Measurements from ENCODE around the gene ZMIZ1.

ZMIZ1 gene

GRCh38 chr10:79191951-79192676 lies 123.3 kb downstream of the ZMIZ1 start:
- DNase-seq = no peak

DNA sequence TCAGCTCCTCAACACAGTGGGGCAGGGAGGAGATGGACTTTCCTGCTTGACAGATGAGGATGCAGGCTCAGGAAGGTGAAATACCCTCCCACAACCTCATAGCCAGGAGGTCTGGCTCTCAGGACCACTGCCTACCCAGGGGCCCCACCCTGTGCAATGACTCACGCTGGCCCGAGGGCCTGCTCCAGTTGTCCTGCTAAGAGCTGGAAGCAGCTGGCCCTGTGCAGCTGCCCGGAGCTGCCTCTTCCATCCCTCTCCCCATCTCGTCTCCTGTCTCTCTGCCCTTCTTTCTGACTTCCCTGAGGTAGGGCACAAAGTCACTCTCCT lies 123.9 kb downstream of the ZMIZ1 start:
- DNase-seq = no peak

GRCh38 chr10:79193694-79194382 lies 125.1 kb downstream of the ZMIZ1 start:
- no peak for DNase-seq

DNA sequence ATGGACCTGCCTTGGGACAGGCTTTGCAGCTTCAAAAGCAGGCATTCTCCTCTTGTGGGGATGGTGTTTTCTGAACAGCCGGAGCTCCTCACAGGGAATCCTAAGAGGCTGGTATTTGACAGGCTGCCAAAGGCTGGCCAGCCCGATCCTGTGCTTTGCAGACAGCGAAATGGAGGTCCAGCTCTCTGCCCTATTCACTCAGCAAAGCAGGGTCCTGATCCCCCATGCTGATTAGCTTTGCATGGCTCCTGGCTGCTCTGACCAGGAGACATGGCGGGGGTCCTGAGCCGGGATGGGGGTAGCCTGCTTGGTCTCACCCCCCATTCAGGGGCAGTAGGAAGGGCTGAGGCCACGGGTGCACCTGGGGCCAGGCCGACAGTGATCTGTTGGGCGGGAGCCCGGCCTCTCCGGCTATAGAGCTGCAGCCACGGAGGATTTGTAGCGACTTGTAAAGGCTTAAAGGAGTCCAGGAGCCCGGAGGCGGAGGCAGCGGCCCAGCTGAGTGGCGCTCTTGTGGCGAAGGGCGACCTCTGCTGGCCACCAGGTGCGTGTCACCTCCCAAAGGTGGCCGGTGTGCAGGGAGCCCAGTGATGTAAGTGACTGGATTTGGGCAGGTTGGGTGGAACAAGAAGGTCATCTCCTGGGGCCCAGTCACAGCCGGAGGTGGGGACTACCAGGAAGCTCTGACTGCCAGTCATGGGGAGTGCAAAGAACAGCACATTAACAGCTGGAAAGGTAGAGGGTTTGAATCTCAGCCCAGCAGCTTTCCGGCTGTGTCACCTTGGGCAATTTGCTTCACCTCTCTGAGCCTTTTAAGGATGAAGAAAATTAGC lies 126.5 kb downstream of the ZMIZ1 start:
- DNase-seq = peak; percentile 72 to 81

GRCh38 chr10:79196470-79197461 lies 128.0 kb downstream of the ZMIZ1 start:
- peak; percentile 81 to 87 for DNase-seq

DNA sequence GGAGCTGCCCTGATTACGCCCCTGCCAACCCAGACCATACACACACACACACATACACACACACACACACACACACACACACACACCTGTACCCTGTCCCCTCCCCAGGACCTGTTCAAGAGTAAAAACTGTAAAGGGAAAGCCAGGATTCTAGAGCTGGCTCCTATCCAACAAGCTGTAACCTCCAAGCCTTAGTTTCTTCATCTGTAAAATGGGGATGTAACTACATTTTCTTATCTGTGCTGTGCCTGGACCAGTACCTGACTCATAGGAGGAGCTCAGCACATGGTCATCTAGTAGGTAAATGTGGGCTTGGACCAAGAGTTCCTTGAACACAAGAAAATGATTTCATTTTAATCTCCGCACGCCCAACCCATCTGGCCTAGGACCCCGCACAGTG lies 128.8 kb downstream of the ZMIZ1 start:
- DNase-seq = no peak

DNA sequence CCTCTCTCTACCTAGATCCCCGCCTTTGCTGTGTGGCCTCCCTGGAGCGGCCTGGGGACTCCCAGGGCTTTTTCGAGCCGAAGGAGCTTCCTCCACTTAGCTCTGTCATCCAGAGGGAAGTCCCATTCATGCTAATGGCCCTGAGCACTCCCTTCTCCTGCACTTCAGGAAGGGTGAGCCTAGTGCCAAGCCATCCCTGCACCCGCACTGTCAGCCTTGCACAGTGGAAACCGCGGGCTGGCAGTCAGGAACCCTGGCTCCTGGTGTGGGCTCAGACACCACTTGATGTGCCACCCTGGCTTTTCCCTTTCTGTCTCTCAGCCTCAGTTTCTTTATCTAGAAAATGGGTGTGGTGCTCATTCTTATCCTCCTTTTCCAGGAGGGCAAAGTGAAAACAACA lies 131.6 kb downstream of the ZMIZ1 start:
- DNase-seq = no peak

GRCh38 chr10:79201706-79202105 lies 132.9 kb downstream of the ZMIZ1 start:
- no peak for DNase-seq

DNA sequence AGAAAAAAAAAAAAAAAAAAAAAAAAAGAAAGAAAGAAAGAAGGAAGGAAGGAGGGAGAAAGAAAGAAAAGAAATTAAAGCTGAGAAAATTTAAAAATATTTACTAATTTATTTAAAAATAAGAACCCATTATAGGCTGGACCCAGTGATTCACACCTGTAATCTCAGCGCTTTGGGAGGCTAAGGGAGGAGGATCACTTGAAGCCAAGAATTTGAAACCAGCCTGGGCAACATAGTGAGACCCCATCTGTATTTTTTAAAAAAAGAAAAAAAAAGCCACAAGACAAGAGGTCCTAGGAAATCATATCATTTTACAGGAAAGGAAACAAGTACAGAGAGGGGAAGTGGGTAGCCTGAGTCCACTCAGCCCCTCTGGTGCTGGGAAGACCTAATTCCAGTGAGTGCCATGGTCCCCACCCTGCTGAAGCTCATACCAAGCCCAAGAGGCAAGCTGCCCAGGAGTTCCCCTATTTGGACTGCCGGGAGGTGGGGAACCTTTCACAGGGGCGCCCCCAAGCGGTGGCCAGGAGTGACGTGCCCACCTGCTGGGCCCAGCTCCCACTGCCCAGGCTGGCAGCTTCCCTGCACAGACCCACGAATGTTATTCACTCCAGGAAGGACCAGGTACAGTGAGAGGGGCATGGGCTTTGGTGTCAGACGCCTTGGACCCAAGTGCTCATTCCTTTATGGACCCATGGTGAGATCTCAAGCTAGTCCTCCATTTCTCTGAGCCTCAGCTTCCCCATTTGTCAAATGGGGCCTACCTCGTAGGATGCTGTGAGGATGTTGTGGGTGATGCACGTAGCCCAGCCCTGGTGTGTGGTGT lies 133.6 kb downstream of the ZMIZ1 start:
- DNase-seq = peak; percentile 25 to 52

DNA sequence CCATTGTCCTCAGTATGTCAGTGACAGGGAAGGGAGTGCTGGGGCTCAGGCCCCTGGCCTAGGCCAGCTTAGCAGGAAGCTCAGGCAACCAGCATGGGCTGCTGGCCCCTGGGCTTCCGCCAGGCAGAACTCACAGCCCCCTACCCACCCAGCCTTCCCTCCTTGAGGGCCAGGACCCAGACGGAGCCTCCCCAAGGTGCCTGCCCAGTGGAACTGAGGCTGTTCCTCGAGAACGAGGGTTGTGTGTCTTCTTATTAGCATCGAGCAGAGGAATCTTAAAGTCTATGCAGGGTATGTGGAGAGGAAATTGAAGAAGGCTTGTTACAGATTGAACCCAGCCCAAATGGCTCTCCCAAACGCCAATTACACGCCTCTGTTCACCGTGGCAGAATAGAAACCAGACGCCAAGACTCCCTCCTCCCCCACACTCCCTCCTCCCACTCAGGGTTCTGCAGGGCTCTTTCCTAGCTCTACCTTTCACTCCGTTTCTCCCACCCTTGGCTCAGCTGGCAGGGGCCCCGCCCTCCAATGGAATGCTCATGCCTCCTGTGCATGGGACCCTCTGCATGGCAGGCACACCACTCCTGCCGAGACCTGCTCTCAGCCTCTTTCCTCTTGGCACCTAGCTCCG lies 134.4 kb downstream of the ZMIZ1 start:
- DNase-seq = no peak

DNA sequence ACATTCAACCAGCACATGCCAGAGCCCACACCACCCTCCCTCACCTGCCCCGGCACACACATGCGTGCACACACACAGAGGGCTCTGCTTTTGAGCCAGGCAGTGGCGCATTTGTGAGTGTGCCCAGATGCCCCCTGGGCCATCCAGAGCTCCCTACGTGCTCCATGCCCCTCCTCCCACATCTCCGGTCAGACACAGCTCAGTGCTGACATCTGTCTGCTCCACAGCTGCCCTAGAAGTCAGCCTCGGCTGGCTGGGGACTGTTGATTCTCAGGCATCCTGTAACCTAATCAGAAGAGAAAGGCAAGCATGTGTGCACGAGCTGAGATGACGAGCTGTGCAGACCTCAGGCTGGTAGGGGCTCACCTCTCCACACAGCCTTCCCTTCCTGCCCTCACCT lies 135.1 kb downstream of the ZMIZ1 start:
- no peak for DNase-seq

- DNase-seq = no peak
These were observed 137.7 kb downstream of the ZMIZ1 start for GRCh38 chr10:79206300-79207095.

GRCh38 chr10:79207096-79207357 lies 138.3 kb downstream of the ZMIZ1 start:
- DNase-seq = no peak

GRCh38 chr10:79207726-79208125 lies 139.0 kb downstream of the ZMIZ1 start:
- no peak for DNase-seq

DNA sequence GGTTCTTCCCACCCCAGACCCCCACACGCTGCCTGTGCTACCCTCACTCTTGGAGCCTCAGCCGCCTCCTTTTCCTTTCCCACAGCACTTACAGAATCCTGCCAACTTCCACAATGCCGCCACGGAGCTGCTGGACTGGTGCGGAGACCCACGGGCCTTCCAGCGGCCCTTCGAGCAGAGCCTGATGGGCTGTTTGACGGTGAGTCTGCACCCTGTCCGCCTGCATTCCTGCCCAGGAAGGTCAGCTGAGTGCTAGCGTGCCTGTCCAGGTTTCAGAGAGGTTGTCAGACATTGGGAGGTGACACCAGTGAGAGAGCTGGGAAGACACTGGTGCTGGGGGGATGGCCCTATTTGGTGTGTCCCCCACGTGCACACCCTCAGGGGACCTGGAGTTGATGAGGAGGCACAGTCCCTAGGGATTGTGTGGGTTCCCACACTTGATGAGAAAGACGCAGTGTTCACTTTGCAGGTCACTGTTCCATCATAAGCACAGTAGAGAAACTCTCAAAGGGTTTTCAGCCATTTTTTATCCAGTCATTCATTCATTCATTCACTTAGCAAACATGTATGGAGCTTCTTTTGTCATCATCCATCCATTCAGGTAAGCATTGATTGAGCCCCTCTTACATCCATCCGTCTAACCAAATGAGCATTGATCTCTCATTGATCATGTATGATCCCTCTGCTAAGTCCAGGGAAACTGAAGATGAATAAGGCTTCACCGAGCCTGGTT lies 139.7 kb downstream of the ZMIZ1 start:
- no peak for DNase-seq

DNA sequence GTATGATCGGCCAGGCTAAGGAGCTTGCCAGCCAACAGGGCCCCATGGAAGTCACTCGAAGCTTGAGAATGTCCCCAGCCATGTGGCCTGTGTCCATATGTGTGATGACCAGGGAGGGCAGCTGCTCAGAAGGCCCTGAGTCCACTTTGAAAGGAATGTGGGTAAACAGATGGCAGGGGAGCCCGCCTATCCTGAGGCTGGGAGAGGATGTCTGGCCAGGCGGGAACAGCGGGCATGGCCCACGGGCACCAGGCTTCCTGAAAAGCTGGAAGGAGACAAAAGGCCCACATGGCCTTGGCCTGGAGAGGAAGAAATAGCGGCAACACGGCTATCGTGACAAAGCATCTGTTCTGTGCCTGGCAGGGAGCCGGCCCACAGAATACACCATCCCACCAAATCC lies 140.6 kb downstream of the ZMIZ1 start:
- no peak for DNase-seq

DNA sequence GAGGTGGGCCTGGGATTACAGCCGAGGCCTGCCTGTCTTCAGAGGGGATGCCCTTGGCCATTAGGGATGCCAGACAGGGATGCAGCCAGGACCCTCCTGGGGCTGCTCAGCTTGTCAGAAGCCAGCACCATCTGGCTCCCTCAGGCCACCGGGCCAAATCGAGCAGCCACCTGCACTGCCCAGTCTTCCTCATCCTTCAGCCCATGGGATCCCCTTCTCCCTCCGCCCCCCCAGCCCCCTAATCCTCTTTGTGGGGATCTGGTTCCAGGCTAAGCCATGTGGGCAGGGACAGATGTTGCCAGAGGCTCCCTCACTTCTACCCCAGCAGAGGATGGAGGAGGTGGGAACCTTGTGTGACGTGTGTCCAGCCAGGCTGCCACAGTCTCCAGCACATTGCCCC lies 141.1 kb downstream of the ZMIZ1 start:
- DNase-seq = no peak

DNA sequence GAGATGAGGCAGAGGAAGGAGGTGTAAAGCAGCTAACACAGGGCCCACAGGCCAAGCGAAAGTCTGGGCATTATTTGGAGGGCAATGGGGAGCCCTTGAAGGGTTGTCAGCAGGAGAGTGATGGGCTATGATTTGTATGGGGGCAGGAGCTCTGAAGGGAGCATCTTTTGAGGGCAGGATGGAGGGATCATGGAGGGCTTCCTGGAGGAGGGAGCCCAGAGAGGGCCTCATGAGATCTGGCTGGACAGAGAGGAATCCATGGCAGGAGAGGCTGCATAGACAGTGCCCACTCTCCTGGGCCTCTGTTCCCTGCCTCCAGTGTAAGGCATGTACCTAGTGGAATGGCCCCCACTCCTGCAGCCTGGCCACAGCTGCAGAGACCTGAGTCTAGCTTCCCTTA lies 141.9 kb downstream of the ZMIZ1 start:
- no peak for DNase-seq

DNA sequence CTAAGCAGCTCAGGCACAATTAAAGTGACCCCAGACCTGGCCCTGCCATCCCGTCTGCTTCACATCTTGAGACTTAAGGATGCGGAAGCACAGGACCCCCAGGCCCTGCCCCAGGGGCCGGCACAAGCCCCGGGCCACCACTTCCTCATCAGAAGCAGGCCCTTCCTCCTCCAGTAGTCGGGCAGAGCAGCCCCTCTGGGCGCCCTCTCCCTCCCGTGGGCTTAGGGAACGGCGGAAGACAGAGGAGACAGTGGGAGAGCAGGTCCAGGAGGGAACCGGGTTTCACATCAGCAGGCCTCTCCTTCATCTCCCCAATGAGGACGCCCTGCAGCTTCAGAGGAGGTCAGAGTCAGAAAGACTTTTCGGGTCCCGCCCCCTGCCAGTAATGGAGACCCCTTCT lies 142.8 kb downstream of the ZMIZ1 start:
- no peak for DNase-seq

DNA sequence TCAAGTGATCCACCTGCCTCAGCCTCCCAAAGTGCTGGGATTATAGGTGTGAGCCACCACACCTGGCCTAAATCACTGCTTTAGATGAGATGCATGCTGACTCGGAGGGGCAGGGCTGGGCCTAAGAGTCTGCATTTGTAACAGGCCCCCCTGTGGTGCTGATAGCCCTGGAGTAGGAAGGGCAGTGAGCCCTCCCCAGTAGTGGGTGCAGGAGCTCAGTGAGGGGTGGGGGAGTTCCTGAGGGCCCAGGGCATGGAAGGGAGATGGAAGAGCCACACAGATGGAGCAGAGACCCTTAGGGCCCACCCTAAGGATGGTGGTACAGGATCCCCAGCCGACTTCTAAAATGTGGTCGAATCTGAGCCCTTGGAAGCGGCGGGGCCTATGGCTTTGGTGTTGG lies 146.8 kb downstream of the ZMIZ1 start:
- DNase-seq = no peak

Measured in stimulated activated CD4-positive, alpha-beta T cell treated with anti-CD3 and anti-CD28 coated beads, Interleukin-2, amount 100 ng/mL, for 48 hours (primary cell).